ENCODE measurements around the gene BMP10.

BMP10 gene

GRCh38 chr2:68878071-68878711, 7.0 kb upstream of the BMP10 start:
- H3K27ac ChIP-seq = no peak overlapping the region
- no peak for TF ChIP-seq CTCF (conservative IDR thresholded peaks at IDR 0.05)

GRCh38 chr2:68877079-68877772, 6.0 kb upstream of the BMP10 start:
- no peak for TF ChIP-seq CTCF (conservative IDR thresholded peaks at IDR 0.05)

GRCh38 chr2:68870215-68870614, 982 bp downstream of the BMP10 start:
- H3K27ac ChIP-seq = no peak overlapping the region
- TF ChIP-seq CTCF (conservative IDR thresholded peaks at IDR 0.05) = no peak

More at GRCh38 chr2:68877079-68877772, 6.0 kb upstream of the BMP10 start:
- no peak overlapping the region for H3K27ac ChIP-seq

GRCh38 chr2:68865108-68865507, 6.1 kb downstream of the BMP10 start:
- H3K27ac ChIP-seq = no peak overlapping the region
- no peak for TF ChIP-seq CTCF (conservative IDR thresholded peaks at IDR 0.05)

- TF ChIP-seq CTCF (conservative IDR thresholded peaks at IDR 0.05) = no peak
Observed at GRCh38 chr2:68863996-68864395, 7.2 kb downstream of the BMP10 start.

GRCh38 chr2:68862889-68863288, 8.3 kb downstream of the BMP10 start:
- no peak for TF ChIP-seq CTCF (conservative IDR thresholded peaks at IDR 0.05)
- H3K27ac ChIP-seq = no peak overlapping the region

More at GRCh38 chr2:68863996-68864395, 7.2 kb downstream of the BMP10 start:
- no peak overlapping the region for H3K27ac ChIP-seq

GRCh38 chr2:68861330-68861729, 9.9 kb downstream of the BMP10 start:
- no peak overlapping the region for H3K27ac ChIP-seq
- TF ChIP-seq CTCF (conservative IDR thresholded peaks at IDR 0.05) = no peak
